Loucy (cell line): ENCODE measurements around the gene GTF3C4.
A peak's percentile ranks its signal among the peaks of the same experiment; 100 is the strongest.

ENCODE experiments used
- H2AFZ ChIP-seq: fragments of 200-600 bp; sonication (generic); 2 replicates; pipeline ENCODE4 v1.6.0; 2016; ENCODE audit warnings: antibody characterized with exemption, mild to moderate bottlenecking, low read length, moderate library complexity
- H3F3A ChIP-seq: fragments of 200-600 bp; 2 replicates; pipeline ENCODE4 v1.6.0; 2016; ENCODE audit warnings: antibody characterized with exemption, low read depth, mild to moderate bottlenecking
- H3K27me3 ChIP-seq: fragments of 200-600 bp; sonication (generic); 2 replicates; pipeline ENCODE4 v1.6.1; 2014; ENCODE audit warnings: low read length, mild to moderate bottlenecking; ENCODE audit not compliant: insufficient read depth, poor library complexity, severe bottlenecking
- H3K36me3 ChIP-seq: fragments of 200-600 bp; sonication (generic); 2 replicates; pipeline ENCODE4 v1.6.1; 2016; ENCODE audit warnings: low read length; ENCODE audit not compliant: insufficient read depth
- H3K4me1 ChIP-seq: fragments of 200-600 bp; sonication (generic); 2 replicates; pipeline ENCODE4 v1.5.1; 2014; ENCODE audit warnings: low read length, mild to moderate bottlenecking; ENCODE audit not compliant: insufficient read depth, poor library complexity, severe bottlenecking
- H3K4me2 ChIP-seq: fragments of 200-600 bp; sonication (generic); 2 replicates; pipeline ENCODE4 v1.6.0; 2014; ENCODE audit warnings: antibody characterized with exemption, low read length, low read depth, mild to moderate bottlenecking; ENCODE audit not compliant: poor library complexity, severe bottlenecking
- H3K4me3 ChIP-seq: fragments of 200-600 bp; sonication (generic); 2 replicates; pipeline ENCODE4 v1.5.1; 2014; ENCODE audit warnings: low read length, mild to moderate bottlenecking, mixed read lengths; ENCODE audit not compliant: poor library complexity, severe bottlenecking
- H3K79me2 ChIP-seq: fragments of 200-600 bp; sonication (generic); 2 replicates; pipeline ENCODE4 v1.6.1; 2014; ENCODE audit warnings: low read length; ENCODE audit not compliant: insufficient read depth
- H3K9ac ChIP-seq: fragments of 200-600 bp; sonication (generic); 2 replicates; pipeline ENCODE4 v1.6.0; 2014; ENCODE audit warnings: mild to moderate bottlenecking, low read depth, low read length, moderate library complexity; ENCODE audit not compliant: poor library complexity, severe bottlenecking
- H3K9me2 ChIP-seq: fragments of 200-600 bp; sonication (generic); replicated peaks from 2 replicates; pipeline ENCODE4 v1.6.1; 2016; ENCODE audit warnings: low read depth, low read length, mixed read lengths
- H3K9me3 ChIP-seq: fragments of 200-600 bp; sonication (generic); 2 replicates; pipeline ENCODE4 v1.6.1; 2014; ENCODE audit warnings: mild to moderate bottlenecking, antibody characterized with exemption, low read length, low read depth; ENCODE audit not compliant: insufficient read depth
- H4K20me1 ChIP-seq: fragments of 200-600 bp; sonication (generic); 2 replicates; pipeline ENCODE4 v1.6.0; 2014; ENCODE audit warnings: antibody characterized with exemption, low read length, mild to moderate bottlenecking; ENCODE audit not compliant: insufficient read depth, poor library complexity, severe bottlenecking
- CTCF ChIP-seq: fragments of 200-600 bp; sonication (generic); conservative IDR thresholded peaks from 2 replicates; pipeline ENCODE4 v1.5.1; 2014; ENCODE audit warnings: mild to moderate bottlenecking, antibody characterized with exemption, low read length
- EZH2phosphoT487 ChIP-seq: fragments of 200-600 bp; IDR thresholded peaks from 2 replicates; pipeline ENCODE4 v1.6.1; 2018; ENCODE audit warnings: antibody characterized with exemption, mild to moderate bottlenecking, moderate library complexity, borderline replicate concordance

Gene GTF3C4

GRCh38 chr9:132673355-132673754 lies 3.1 kb downstream of the GTF3C4 start:
- TF ChIP-seq EZH2phosphoT487 (no peak), CTCF (peak; percentile 47)
- no peaks in the 10 kb centered on the region for H3K27me3 ChIP-seq
- peaks cover 7% of the 10 kb centered on the region; the same call in 1 of the 2 replicates for H3K36me3 ChIP-seq
- H3K9me3 ChIP-seq, result no peaks in the 10 kb centered on the region
- H2AFZ ChIP-seq, result no peak overlapping the region
- H3K79me2 ChIP-seq, result peaks cover 87% of the 10 kb centered on the region
- H3K4me3 ChIP-seq, result peak overlapping the region; percentile 94
- peaks cover 64% of the 10 kb centered on the region for H4K20me1 ChIP-seq
- peak overlapping the region; percentile 95 for H3K9ac ChIP-seq
- H3K9me2 ChIP-seq, result no peaks in the 10 kb centered on the region
- peak overlapping the region; percentile 98 for H3K4me2 ChIP-seq
- H3F3A ChIP-seq, result no peaks in the 10 kb centered on the region
- H3K4me1 ChIP-seq, result peaks cover 42% of the 10 kb centered on the region

DNA sequence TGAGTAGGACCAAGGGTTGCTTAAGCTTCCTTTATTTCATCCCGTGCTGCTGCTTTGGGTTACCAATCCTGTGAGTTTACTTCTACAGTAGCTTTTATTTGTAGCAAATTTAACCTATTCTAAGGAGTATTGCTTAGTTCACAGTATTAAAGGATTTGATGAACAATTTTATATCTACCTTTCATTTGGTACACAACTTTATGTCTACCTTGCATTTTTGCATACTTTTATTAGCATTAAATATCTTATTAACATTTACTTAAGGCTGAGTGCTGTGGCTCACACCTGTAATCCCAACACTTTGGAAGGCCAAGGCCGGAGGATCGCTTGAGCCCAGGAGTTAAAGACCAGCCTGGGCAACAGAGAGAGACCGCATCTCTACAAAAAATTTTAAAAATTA lies 4.2 kb downstream of the GTF3C4 start:
- Histone ChIP-seq H3K36me3 (peaks cover 18% of the 10 kb centered on the region; the same call in 1 of the 2 replicates), H2AFZ (no peak overlapping the region), H4K20me1 (peaks cover 64% of the 10 kb centered on the region)

DNA sequence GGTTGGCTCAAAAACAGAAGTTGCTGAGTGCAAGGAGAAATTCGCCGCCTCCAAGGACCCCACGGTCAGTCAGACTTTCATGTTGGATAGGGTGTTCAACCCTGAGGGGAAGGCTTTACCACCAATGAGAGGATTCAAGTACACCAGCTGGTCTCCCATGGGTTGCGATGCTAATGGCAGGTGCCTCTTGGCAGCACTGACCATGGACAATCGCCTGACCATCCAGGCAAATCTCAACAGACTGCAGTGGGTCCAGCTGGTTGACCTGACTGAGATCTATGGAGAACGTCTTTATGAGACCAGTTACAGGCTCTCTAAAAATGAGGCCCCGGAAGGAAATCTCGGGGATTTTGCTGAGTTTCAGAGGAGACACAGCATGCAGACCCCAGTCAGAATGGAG lies 7.7 kb downstream of the GTF3C4 start:
- no peaks in the 10 kb centered on the region for H3F3A ChIP-seq
- no peak overlapping the region for H3K4me3 ChIP-seq
- no peak overlapping the region for H3K4me2 ChIP-seq
- no peaks in the 10 kb centered on the region for H3K9me2 ChIP-seq
- peaks cover 37% of the 10 kb centered on the region; the same call in 1 of the 2 replicates for H3K36me3 ChIP-seq
- no peaks in the 10 kb centered on the region for H3K9me3 ChIP-seq
- no peak overlapping the region for H3K9ac ChIP-seq
- H2AFZ ChIP-seq, result no peak overlapping the region
- H3K4me1 ChIP-seq, result peaks cover 29% of the 10 kb centered on the region
- peaks cover 83% of the 10 kb centered on the region for H3K79me2 ChIP-seq
- no peaks in the 10 kb centered on the region for H3K27me3 ChIP-seq
- H4K20me1 ChIP-seq, result peaks cover 49% of the 10 kb centered on the region
- no peak for TF ChIP-seq EZH2phosphoT487
- no peak for TF ChIP-seq CTCF

More for the DNA sequence above, 4.2 kb downstream of the GTF3C4 start:
- no peaks in the 10 kb centered on the region for H3K9me2 ChIP-seq
- peak overlapping the region; percentile 98 for H3K4me2 ChIP-seq
- peak overlapping the region; percentile 94 for H3K4me3 ChIP-seq
- H3K9me3 ChIP-seq, result no peaks in the 10 kb centered on the region
- no peak overlapping the region for H3K9ac ChIP-seq
- TF ChIP-seq EZH2phosphoT487 (no peak), CTCF (no peak)
- no peaks in the 10 kb centered on the region for H3F3A ChIP-seq
- H3K79me2 ChIP-seq, result peaks cover 83% of the 10 kb centered on the region
- no peaks in the 10 kb centered on the region for H3K27me3 ChIP-seq
- peaks cover 42% of the 10 kb centered on the region for H3K4me1 ChIP-seq
